ENCODE results near the gene ALDH3B1. TPM values are rescaled to one million over a fixed set of nuclear protein-coding genes. Genes with fewer than 3 reads are reported as not detected.

The ALDH3B1 gene
- total and polyA plus RNA-seq, 9 of the 15 experiments (the other 6 are each of a cell fraction or from before 2014, with no cell fraction given), result 0.01 to 0.35 (median 0.07) TPM; not detected in 2

DNA sequence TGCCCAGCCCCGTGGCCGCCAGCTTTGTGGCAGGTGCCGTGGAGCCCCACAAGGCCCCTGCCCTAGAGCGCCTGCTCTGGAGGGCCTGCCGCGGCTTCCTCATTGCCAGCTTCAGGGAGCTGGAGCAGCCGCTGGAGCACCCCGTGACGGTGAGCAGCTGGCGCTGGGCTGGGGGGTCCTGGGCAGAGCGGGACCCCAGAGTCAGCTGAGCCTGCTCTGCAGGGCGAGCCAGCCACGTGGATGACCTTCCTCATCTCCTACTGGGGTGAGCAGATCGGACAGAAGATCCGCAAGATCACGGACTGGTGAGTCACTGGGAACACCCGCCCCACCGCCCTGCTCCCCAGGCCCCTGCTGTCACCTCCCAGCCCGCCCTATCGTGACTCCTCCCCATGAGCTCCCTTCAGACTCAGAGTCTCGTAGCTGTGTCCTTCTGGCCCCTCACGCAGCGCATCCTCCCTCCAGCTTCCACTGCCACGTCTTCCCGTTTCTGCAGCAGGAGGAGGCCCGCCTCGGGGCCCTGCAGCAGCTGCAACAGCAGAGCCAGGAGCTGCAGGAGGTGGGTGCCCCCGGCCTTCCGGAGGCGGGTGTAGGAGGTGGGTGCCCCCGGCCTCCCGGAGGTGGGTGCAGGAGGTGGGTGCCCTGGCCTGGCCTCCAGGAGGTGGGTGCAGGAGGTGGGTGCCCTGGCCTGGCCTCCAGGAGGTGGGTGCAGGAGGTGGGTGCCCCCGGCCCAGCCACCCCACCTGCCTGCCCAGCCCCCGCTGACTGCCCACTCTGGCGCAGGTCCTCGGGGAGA is 33.4 kb downstream of the ALDH3B1 start (continued):
- TF ChIP-seq, protein P1, sequence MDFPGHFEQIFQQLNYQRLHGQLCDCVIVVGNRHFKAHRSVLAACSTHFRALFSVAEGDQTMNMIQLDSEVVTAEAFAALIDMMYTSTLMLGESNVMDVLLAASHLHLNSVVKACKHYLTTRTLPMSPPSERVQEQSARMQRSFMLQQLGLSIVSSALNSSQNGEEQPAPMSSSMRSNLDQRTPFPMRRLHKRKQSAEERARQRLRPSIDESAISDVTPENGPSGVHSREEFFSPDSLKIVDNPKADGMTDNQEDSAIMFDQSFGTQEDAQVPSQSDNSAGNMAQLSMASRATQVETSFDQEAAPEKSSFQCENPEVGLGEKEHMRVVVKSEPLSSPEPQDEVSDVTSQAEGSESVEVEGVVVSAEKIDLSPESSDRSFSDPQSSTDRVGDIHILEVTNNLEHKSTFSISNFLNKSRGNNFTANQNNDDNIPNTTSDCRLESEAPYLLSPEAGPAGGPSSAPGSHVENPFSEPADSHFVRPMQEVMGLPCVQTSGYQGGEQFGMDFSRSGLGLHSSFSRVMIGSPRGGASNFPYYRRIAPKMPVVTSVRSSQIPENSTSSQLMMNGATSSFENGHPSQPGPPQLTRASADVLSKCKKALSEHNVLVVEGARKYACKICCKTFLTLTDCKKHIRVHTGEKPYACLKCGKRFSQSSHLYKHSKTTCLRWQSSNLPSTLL (IDR thresholded peaks at IDR 0.05), result 0 out of 2 replicates have a peak, but pooled peaks have one; percentile 16
- TF ChIP-seq, protein P2, sequence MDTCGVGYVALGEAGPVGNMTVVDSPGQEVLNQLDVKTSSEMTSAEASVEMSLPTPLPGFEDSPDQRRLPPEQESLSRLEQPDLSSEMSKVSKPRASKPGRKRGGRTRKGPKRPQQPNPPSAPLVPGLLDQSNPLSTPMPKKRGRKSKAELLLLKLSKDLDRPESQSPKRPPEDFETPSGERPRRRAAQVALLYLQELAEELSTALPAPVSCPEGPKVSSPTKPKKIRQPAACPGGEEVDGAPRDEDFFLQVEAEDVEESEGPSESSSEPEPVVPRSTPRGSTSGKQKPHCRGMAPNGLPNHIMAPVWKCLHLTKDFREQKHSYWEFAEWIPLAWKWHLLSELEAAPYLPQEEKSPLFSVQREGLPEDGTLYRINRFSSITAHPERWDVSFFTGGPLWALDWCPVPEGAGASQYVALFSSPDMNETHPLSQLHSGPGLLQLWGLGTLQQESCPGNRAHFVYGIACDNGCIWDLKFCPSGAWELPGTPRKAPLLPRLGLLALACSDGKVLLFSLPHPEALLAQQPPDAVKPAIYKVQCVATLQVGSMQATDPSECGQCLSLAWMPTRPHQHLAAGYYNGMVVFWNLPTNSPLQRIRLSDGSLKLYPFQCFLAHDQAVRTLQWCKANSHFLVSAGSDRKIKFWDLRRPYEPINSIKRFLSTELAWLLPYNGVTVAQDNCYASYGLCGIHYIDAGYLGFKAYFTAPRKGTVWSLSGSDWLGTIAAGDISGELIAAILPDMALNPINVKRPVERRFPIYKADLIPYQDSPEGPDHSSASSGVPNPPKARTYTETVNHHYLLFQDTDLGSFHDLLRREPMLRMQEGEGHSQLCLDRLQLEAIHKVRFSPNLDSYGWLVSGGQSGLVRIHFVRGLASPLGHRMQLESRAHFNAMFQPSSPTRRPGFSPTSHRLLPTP (IDR thresholded peaks at IDR 0.05; ENCODE audit: borderline replicate concordance, extremely low read depth, insufficient read length), result no peak
- TF ChIP-seq ZZZ3 (IDR thresholded peaks at IDR 0.05) (no peak), RBM22 (IDR thresholded peaks at IDR 0.05; ENCODE audit: low read depth, low read length, poor library complexity, severe bottlenecking) (no peak), ZNF778 (CRISPR knock-in tag; IDR thresholded peaks at IDR 0.05) (no peak), GATAD2A (IDR thresholded peaks at IDR 0.05) (peak; percentile 86; the same call in 1 of the 2 replicates), ZNF274 (IDR thresholded peaks at IDR 0.05; ENCODE audit: borderline replicate concordance, low read depth, low read length) (no peak), BRF1 (IDR thresholded peaks at IDR 0.05; ENCODE audit: borderline replicate concordance, extremely low read depth, insufficient read length) (no peak), ZNF354B (CRISPR knock-in tag; IDR thresholded peaks at IDR 0.05) (no peak), GTF2E2 (tag; IDR thresholded peaks at IDR 0.05) (no peak), SMARCA4 (IDR thresholded peaks at IDR 0.05) (peak; percentile 58), HDAC1 (IDR thresholded peaks at IDR 0.05) (peak in 1 of 2 experiments; percentile 86; a peak in 2 of 4 replicates), NR2C2 (CRISPR knock-in tag; IDR thresholded peaks at IDR 0.05) (peak; percentile 79), NR2C2 (tag; IDR thresholded peaks at IDR 0.05) (peak; percentile 78)
- TF ChIP-seq, protein P3, sequence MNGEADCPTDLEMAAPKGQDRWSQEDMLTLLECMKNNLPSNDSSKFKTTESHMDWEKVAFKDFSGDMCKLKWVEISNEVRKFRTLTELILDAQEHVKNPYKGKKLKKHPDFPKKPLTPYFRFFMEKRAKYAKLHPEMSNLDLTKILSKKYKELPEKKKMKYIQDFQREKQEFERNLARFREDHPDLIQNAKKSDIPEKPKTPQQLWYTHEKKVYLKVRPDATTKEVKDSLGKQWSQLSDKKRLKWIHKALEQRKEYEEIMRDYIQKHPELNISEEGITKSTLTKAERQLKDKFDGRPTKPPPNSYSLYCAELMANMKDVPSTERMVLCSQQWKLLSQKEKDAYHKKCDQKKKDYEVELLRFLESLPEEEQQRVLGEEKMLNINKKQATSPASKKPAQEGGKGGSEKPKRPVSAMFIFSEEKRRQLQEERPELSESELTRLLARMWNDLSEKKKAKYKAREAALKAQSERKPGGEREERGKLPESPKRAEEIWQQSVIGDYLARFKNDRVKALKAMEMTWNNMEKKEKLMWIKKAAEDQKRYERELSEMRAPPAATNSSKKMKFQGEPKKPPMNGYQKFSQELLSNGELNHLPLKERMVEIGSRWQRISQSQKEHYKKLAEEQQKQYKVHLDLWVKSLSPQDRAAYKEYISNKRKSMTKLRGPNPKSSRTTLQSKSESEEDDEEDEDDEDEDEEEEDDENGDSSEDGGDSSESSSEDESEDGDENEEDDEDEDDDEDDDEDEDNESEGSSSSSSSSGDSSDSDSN (IDR thresholded peaks at IDR 0.05; ENCODE audit: borderline replicate concordance in 1 of 2, low read depth in 2 of 2, low read length in 2 of 2), result peak; percentile 43 to 84; a peak in 2 of 4 replicates
- TF ChIP-seq, protein P4, sequence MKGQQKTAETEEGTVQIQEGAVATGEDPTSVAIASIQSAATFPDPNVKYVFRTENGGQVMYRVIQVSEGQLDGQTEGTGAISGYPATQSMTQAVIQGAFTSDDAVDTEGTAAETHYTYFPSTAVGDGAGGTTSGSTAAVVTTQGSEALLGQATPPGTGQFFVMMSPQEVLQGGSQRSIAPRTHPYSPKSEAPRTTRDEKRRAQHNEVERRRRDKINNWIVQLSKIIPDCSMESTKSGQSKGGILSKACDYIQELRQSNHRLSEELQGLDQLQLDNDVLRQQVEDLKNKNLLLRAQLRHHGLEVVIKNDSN (CRISPR knock-in tag; IDR thresholded peaks at IDR 0.05), result peak; percentile 71
- TF ChIP-seq, protein P5, sequence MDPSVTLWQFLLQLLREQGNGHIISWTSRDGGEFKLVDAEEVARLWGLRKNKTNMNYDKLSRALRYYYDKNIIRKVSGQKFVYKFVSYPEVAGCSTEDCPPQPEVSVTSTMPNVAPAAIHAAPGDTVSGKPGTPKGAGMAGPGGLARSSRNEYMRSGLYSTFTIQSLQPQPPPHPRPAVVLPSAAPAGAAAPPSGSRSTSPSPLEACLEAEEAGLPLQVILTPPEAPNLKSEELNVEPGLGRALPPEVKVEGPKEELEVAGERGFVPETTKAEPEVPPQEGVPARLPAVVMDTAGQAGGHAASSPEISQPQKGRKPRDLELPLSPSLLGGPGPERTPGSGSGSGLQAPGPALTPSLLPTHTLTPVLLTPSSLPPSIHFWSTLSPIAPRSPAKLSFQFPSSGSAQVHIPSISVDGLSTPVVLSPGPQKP (CRISPR knock-in tag; IDR thresholded peaks at IDR 0.05), result no peak

Data from K562 (cell line).